ENCODE measurements around the gene PGAP3. TPM values are rescaled to one million over a fixed set of nuclear protein-coding genes. Genes with fewer than 3 reads are reported as not detected.

The PGAP3 gene
- total RNA-seq, 1 experiment from 2014 or later, result 5.9 TPM

- TSS peak; percentile 51 for BruUV-seq (replicated peaks)
- ATAC-seq, result no peak
- ChIA-PET POLR2A (ENCODE audit: unreplicated experiment) (no interaction called here), CTCF (no interaction called here)
- Histone ChIP-seq H3K9ac (ENCODE audit: low read length) (peak overlapping the region; percentile 82), H3K4me3 (ENCODE audit: low read length) (peak overlapping the region; percentile 88), H3K4me2 (ENCODE audit: low read length) (peak overlapping the region; percentile 84), H3K9me2 (replicated peaks; ENCODE audit: low read length) (no peaks in the 10 kb centered on the region), H2AFZ (ENCODE audit: low read length) (no peak overlapping the region; the same call in 1 of the 2 replicates), H3K36me3 (ENCODE audit: low read depth, low read length) (no peaks in the 10 kb centered on the region), H3K4me1 (ENCODE audit: insufficient read depth, low read length) (peaks cover 52% of the 10 kb centered on the region), H3K79me2 (ENCODE audit: low read length) (peaks cover 59% of the 10 kb centered on the region), H4K20me1 (ENCODE audit: low read length) (no peaks in the 10 kb centered on the region), H3K9me3 (ENCODE audit: low read length) (no peaks in the 10 kb centered on the region), H3F3A (ENCODE audit: low read length, unreplicated experiment) (no peaks in the 10 kb centered on the region), H3K27me3 (ENCODE audit: low read length) (no peaks in the 10 kb centered on the region), H3K27ac (ENCODE audit: low read length) (peak overlapping the region; percentile 92)
- intact Hi-C loops (cut with micrococcal nuclease), result no loop called here
- DNase-seq, result peak; percentile 7
- TF ChIP-seq EZH2 (IDR thresholded peaks at IDR 0.05; ENCODE audit: low read length, unreplicated experiment) (no peak), EZH2phosphoT487 (IDR thresholded peaks at IDR 0.05; ENCODE audit: borderline replicate concordance, low read length) (no peak), CTCF (conservative IDR thresholded peaks at IDR 0.05; ENCODE audit: low read depth, low read length) (no peak)
Observed at GRCh38 chr17:39701012-39701783, 13.3 kb upstream of the PGAP3 start.

DNA sequence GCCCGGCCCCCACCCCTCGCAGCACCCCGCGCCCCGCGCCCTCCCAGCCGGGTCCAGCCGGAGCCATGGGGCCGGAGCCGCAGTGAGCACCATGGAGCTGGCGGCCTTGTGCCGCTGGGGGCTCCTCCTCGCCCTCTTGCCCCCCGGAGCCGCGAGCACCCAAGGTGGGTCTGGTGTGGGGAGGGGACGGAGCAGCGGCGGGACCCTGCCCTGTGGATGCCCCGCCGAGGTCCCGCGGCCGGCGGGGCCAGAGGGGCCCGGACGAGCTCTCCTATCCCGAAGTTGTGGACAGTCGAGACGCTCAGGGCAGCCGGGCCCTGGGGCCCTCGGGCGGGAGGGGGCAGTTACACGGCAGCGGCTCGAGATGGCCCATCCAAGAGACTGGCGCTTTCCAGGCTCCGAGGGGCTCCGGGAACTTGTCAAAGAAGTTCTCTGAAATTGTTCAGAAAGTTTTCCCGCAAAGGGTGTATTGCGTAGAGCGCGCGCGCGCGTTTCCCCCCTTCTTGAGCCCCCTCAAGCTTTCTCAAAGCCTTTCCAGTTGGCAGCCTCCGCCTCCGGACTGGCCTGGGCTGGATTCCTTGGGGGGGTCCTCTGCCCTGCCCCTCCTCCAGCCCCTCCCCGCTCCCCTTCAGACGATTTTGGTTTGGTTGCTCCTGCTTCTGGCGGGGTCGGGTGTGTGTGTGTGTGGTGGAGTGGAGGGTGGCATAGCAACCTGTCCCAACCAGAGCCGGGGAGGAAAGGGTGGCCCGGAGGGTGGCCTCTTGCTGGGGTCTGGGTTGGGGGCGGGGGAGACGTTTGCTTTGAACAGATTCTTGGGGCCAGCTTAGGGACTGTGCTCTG is 12.5 kb upstream of the PGAP3 start:
- DNase-seq, result no peak
- peak overlapping the region; percentile 92 for H3K27ac ChIP-seq (ENCODE audit: low read length)

More for the DNA sequence above, 12.5 kb upstream of the PGAP3 start:
- peaks cover 45% of the 10 kb centered on the region for H3K4me1 ChIP-seq (ENCODE audit: insufficient read depth, low read length)
- no peaks in the 10 kb centered on the region for H4K20me1 ChIP-seq (ENCODE audit: low read length)
- no peaks in the 10 kb centered on the region for H3K27me3 ChIP-seq (ENCODE audit: low read length)
- no peaks in the 10 kb centered on the region for H3K9me3 ChIP-seq (ENCODE audit: low read length)
- H3K4me2 ChIP-seq (ENCODE audit: low read length), result peak overlapping the region; percentile 84
- peak; percentile 32 for ATAC-seq
- H3K4me3 ChIP-seq (ENCODE audit: low read length), result peak overlapping the region; percentile 88
- BruUV-seq (replicated peaks), result no TSS peak
- H2AFZ ChIP-seq (ENCODE audit: low read length), result peak overlapping the region; percentile 57
- TF ChIP-seq EZH2 (IDR thresholded peaks at IDR 0.05; ENCODE audit: low read length, unreplicated experiment) (no peak), CTCF (conservative IDR thresholded peaks at IDR 0.05; ENCODE audit: low read depth, low read length) (no peak), EZH2phosphoT487 (IDR thresholded peaks at IDR 0.05; ENCODE audit: borderline replicate concordance, low read length) (no peak)
- POLR2A ChIA-PET (ENCODE audit: unreplicated experiment), result no interaction called here
- no peaks in the 10 kb centered on the region for H3K36me3 ChIP-seq (ENCODE audit: low read depth, low read length)
- peak overlapping the region; percentile 82 for H3K9ac ChIP-seq (ENCODE audit: low read length)
- intact Hi-C loops (cut with micrococcal nuclease), result no loop called here
- no peaks in the 10 kb centered on the region for H3F3A ChIP-seq (ENCODE audit: low read length, unreplicated experiment)
- no peaks in the 10 kb centered on the region for H3K9me2 ChIP-seq (replicated peaks; ENCODE audit: low read length)
- peaks cover 56% of the 10 kb centered on the region for H3K79me2 ChIP-seq (ENCODE audit: low read length)
- CTCF ChIA-PET, result interaction anchor here (0.5 to 1.4 kb wide), 4 partner anchors 18 to 471 kb away, joined by 3 to 5 read pairs (median 4); partner anchors contain the start of gene TCAP

Data from PC-3 (cell line).